ENCODE data around the gene CBFA2T3.

GRCh38 chr16:88900662-88901052 is 76.3 kb downstream of the CBFA2T3 start:
- TF ChIP-seq CTCF (IDR thresholded peaks at IDR 0.05) (no peak), POLR2A (IDR thresholded peaks at IDR 0.05) (no peak), EP300 (IDR thresholded peaks at IDR 0.05) (no peak)
